DMS79 (cell line): ENCODE measurements around the gene LRRC4B.
A peak's percentile ranks its signal among the peaks of the same experiment; 100 is the strongest.
"Not testable (repeated sequence)": the region's sequence is repeated elsewhere in the genome, so short reads cannot be mapped to it uniquely, and the experiment has no call there.

Source experiments
- DNase-seq: peaks from one replicate; lab custom pipeline; 2025; lab: John Stamatoyannopoulos, UW

LRRC4B gene

DNA sequence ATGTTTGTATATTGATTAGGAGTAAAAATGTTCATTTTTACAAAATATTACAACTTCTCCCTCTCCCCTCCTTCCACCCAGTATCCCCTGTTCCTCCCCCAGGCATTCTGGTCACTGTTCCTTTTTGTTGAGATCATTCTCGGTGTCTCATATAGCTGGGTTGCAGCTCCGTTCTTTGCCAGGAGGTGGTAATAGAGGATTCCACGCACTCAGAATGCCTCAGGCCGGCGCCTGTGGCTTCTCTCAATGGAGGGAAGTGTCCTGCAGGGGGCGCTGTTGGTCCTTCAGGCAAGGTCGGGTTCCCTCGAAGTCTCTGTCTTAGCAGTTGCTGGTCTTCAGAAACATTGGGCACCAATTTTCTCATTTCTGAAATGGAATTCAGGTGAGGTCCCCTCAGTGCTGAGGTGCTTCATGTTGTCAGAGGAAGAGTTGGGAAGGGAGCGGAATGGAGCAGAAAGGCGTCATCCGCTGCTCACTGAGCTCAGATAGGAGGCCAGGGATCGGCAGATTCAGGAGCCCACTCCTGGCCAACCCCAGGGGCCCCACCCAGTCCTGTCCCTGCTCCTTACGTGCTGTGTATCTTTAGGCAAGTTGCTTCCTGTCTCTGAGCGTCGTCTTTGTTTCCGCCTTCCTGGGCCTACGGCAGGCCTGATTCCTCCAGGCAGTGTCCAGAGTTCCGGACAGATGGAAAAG lies 81.3 kb downstream of the LRRC4B start:
- no peak for DNase-seq

GRCh38 chr19:50485284-50485955 lies 82.8 kb downstream of the LRRC4B start:
- no peak for DNase-seq

- DNase-seq, result no peak
These were observed 85.3 kb downstream of the LRRC4B start for GRCh38 chr19:50482916-50483315.

GRCh38 chr19:50482271-50482855 lies 85.9 kb downstream of the LRRC4B start:
- no peak for DNase-seq

DNA sequence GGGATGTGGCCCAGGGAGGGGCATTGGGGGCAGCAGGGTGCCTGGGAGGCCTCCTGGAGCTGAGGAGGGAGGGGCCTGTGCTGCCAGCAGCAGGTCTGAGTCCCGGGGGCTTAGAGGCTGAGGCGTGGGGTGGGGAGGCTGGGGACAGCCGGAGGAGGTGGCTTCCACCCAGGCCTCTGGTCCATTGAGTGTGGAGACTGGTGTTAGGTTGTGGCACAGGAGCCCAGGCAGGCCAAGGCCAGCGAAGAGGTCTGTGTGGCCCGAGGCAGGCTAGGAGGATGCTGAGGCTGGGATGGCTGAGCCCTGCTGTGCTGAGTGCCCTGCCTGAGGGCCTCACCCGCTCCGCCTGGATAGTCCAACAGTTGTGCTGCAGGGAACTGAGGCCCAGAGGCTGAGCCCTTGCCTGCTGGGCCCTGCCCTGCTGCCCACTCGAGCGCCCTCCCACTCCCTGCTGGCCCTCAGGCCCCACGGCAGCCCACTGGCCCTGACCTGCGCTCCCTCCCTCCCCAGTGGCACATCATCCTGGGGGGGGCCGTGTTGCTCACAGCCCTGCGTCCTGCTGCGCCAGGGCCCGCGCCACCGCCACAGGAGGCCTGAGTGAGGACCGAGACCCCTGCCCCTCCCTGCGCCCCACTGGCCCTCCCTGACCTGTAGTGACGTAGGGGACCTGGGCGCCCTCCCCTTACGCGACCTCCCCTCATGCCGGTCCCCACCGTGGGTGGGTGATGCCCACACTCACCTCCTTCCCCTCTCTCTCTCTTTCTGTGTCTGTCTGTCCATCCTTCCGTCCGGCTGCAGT lies 86.7 kb downstream of the LRRC4B start:
- no peak for DNase-seq

DNA sequence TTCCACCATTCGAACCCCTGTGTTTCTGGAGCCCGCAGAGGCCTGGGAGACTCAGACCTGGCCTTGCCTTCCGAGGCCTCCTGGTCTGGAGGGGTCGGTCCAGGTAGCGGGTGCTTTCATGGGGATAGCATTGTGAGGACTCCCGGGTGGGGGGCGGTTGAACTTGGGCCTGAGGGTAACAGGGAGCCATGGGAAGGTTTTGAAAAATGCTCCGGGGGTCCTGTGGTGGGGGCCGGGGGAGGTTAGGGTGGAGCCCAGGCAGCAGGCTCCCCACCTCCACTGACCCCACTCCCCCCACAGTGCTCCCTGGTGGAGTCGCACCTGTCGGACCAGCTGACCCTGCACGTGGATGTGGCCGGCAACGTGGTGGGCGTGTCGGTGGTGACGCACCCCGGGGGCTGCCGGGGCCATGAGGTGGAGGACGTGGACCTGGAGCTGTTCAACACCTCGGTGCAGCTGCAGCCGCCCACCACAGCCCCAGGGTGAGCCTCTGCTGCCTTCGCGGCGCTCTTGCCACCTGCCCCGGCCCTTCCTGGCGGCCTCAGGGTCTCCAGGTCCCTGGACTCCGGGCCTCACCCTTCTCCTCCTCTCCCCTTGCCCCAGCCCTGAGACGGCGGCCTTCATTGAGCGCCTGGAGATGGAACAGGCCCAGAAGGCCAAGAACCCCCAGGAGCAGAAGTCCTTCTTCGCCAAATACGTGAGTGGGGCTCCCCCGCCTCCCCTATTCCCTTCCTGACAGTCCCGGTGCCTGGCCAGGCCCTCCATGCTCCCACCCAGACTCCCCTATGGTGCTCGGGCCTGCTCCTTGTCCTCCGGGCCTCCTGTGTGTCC lies 87.7 kb downstream of the LRRC4B start:
- DNase-seq, result no peak

- no peak for DNase-seq
These were observed 88.4 kb downstream of the LRRC4B start for GRCh38 chr19:50479761-50480251.

GRCh38 chr19:50478901-50479715 lies 89.1 kb downstream of the LRRC4B start:
- no peak for DNase-seq

DNA sequence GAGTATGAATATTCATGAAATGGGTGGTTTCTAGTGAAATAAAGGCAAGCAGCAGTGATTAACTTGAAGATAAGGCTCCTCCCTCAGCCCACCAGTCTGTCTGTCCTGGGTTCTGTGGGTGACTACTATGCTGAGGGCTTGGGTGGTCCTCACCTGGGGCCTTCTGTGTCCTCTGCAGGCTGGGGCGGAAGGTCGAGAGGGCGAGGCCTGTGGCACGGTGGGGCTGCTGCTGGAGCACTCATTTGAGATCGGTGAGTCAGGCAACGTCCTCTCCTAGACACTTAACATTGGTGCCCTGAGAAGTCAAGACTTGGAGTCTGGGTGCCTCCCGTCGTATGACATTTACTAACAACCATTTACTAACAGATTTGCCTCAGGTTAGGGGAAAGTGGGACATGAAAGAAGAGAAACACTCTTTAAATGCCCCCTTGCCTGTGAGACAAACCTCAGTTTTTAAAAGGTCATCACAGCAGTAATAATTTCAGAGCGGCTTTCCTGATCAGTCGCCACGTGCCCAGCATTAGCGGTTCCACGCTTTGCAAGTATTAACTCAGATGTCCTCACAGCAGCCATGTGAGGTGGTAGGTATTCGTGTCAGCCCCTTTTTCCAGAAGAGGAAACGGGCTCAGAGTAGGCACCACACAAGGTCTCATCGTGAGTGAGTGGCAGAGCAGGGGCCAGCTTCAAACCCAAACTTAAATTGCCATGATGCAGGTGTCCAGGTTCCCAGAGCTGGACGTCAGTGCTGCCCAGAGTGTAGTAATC lies 90.3 kb downstream of the LRRC4B start:
- no peak for DNase-seq

DNA sequence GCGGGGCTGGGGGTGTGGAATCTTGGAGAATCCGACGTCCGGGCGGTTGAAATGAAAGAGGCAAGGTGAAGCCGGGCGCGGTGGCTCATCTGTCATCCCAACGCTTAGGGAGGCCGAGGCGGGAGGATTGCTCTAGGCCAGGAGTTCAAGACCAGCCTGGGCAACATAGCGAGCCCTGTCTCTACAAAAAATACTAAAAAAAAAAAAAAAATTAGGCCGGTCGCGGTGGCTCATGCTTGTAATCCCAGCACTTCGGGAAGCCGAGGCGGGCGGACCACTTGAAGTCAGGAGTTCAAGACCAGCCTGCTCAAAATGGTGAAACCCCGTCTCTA lies 91.4 kb downstream of the LRRC4B start:
- no peak for DNase-seq

GRCh38 chr19:50476224-50476906 lies 91.9 kb downstream of the LRRC4B start, which contains the start of the genes EMC10 and GARIN5A:
EMC10 (plus strand) TSS chr19:50476507; CDS start chr19:50476545, 38 bp downstream.
GARIN5A (minus strand) TSS chr19:50476848; CDS start chr19:50476388, 460 bp downstream.
- peak; percentile 90 for DNase-seq

DNA sequence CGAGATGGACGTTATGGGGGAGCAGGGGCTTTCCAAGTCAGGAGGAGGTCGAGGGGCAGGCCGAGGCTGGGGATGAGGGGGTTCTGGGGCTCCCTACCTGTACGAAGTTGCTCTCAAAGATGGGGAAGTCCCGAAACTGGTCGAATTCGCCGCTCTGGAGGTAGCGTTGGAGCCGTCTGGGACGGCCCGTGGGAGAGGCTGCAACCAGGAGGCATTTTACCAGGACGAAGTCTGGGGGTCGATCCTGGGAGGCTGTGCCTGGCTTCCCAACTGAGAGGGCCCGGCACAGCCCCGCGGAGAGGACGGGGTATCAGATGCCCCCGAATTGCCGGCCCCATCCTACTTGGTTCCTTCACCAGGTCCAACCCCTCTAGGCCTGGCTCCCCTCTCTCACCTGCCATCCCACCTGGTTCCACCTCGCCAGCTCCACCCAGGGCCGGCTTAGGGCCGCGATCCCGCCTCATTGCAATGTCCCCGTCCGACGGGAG lies 92.5 kb downstream of the LRRC4B start:
- DNase-seq, result no peak

GRCh38 chr19:50475101-50475568 lies 93.1 kb downstream of the LRRC4B start:
- DNase-seq, result no peak

GRCh38 chr19:50473336-50473735 lies 94.9 kb downstream of the LRRC4B start:
- DNase-seq, result not testable (repeated sequence)

GRCh38 chr19:50468818-50469217 lies 99.4 kb downstream of the LRRC4B start:
- no peak for DNase-seq

GRCh38 chr19:50467566-50467965 lies 100.7 kb downstream of the LRRC4B start:
- no peak for DNase-seq
